MM.1S (cell line): ENCODE measurements around the gene DMRTC1.
"Not testable (repeated sequence)": the region's sequence is repeated elsewhere in the genome, so short reads cannot be mapped to it uniquely, and the experiment has no call there.

Source experiments
- EZH2 ChIP-seq: fragments of 300-600 bp; sonication (generic); optimal IDR thresholded peaks from 2 replicates; pipeline ENCODE3; 2017; ENCODE audit warnings: low read depth, mild to moderate bottlenecking, antibody characterized with exemption, low read length, mixed read lengths
- EZH2phosphoT487 ChIP-seq: fragments of 300-600 bp; sonication (generic); IDR thresholded peaks from 2 replicates; pipeline ENCODE4 v1.6.1; 2018; ENCODE audit warnings: antibody characterized with exemption, low read length
- TF ChIP-seq, protein P1 (sequence below): fragments of 300-600 bp; sonication (generic); IDR thresholded peaks from 2 replicates; pipeline ENCODE4 v1.5.1; 2016; ENCODE audit warnings: antibody characterized with exemption, low read length, mixed read lengths

DNA sequence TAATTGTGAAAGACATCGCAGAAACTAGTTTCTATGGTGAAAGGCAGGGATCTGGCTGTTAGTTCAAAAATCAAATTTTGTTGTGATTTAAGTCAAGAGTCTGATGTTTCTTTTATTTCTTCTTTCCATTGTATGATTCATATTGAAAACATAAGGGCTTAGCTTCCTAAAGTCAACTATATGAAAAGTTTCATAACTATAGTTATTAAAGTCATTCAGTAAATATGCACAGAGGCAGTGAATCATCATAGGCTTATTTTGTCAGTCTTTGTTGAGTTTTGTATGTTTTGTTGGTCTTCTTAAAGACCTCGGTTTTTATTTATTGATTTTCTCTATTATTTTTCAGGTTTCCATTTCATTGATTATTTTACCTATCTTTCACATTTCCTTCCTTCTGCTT is 60.7 kb downstream of the DMRTC1 start:
- TF ChIP-seq, protein P1, sequence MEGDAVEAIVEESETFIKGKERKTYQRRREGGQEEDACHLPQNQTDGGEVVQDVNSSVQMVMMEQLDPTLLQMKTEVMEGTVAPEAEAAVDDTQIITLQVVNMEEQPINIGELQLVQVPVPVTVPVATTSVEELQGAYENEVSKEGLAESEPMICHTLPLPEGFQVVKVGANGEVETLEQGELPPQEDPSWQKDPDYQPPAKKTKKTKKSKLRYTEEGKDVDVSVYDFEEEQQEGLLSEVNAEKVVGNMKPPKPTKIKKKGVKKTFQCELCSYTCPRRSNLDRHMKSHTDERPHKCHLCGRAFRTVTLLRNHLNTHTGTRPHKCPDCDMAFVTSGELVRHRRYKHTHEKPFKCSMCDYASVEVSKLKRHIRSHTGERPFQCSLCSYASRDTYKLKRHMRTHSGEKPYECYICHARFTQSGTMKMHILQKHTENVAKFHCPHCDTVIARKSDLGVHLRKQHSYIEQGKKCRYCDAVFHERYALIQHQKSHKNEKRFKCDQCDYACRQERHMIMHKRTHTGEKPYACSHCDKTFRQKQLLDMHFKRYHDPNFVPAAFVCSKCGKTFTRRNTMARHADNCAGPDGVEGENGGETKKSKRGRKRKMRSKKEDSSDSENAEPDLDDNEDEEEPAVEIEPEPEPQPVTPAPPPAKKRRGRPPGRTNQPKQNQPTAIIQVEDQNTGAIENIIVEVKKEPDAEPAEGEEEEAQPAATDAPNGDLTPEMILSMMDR = not testable (repeated sequence)
- not testable (repeated sequence) for TF ChIP-seq EZH2, EZH2phosphoT487
